ENCODE measurements around the gene ELSPBP1.
"Not testable (repeated sequence)": the region's sequence is repeated elsewhere in the genome, so short reads cannot be mapped to it uniquely, and the experiment has no call there.

ELSPBP1 gene

DNA sequence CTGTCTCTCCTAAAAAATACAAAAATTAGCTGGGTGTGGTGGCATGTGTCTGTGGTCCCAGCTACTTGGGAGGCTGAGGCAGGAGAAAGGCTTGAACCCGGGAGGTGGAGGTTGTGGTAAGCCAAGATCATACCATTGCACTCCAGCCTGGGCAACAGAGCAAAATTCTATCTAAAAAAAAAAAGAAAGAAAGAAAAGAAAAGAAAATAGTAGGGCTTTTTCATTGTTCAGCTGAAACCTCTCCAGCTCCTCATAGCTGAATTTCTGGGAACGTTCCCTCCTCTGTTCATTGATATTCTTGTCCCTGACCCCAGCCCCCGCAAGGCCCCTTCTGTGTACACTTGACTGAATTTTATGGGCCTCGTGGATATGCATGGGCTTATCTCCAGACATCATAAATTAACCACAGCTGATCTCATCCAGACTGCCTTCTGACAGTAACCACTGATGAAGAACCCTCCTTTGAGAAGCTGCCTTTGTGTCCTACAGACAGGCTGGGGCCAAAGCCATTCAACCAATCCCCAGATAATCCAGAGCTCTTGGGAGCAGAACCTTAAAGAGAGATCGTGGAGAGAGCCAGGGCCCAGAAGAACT, at the start of gene ELSPBP1:
TSS of gene ELSPBP1 (plus strand) at position 424 of the 594 bp plus-strand sequence. CDS start 14,036 bp downstream, outside the sequence.
- DNase-seq (ENCODE audit: low read depth in 2 of 2, low spot score in 1 of 2) = no peak

DNA sequence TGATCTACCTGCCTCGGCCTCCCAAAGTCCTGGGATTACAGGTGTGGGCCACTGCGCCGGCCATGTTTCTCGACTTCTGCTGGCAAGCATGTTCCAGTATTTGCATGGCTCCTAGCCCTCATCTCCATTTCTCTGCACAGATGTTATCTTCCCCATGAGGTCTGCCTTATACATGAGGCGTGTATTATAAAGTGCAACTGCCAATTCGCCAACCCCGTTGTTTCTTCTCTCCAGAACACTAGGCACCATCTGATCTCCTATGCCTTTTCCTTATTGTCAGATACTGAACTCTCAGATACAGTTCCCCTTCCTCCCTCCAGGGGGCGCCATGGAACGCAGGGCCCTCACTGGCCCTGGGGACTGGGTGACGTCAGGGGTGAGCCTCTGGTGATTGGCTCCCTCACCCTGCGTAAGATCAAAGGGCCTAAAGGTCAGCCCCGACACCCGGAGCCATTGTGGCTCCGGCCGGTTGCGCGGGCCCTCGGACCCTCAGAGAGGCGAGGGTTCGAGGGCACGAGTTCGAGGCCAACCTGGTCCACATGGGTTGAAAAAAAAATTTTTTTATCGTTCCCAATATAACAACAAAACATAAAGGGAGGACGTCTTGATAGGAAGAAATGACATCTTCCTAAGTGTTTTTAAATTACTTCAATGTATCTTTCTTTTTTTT, 44.4 kb upstream of the ELSPBP1 start:
- DNase-seq (ENCODE audit: low read depth in 2 of 2, low spot score in 1 of 2) = not testable (repeated sequence)

GRCh38 chr19:47952132-47952531, 42.3 kb upstream of the ELSPBP1 start:
- not testable (repeated sequence) for DNase-seq (ENCODE audit: low read depth in 2 of 2, low spot score in 1 of 2)

DNA sequence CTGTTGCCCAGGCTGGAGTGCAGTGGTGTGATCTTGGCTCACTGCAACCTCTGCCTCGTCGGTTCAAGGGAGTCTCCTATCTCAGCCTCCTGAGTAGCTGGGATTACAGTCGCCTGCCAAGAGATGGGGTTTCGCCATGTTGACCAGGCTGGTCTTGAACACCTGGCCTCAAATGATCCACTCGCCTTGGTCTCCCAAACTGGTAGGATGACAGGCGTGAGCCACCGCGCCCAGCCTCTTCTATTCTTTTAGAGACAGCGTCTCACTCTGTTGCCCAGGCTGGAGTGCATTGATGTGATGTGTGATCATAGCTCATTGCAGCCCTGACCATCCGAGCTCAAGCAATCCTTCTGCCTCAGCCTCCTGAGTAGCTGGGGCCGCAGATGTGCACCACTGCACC, 38.5 kb upstream of the ELSPBP1 start:
- DNase-seq (ENCODE audit: low read depth in 2 of 2, low spot score in 1 of 2) = not testable (repeated sequence)

GRCh38 chr19:47973529-47973928, 20.9 kb upstream of the ELSPBP1 start:
- no peak for DNase-seq (ENCODE audit: low read depth in 2 of 2, low spot score in 1 of 2)

GRCh38 chr19:47991191-47991808, 3.1 kb upstream of the ELSPBP1 start:
- DNase-seq (ENCODE audit: low read depth in 2 of 2, low spot score in 1 of 2) = no peak

DNA sequence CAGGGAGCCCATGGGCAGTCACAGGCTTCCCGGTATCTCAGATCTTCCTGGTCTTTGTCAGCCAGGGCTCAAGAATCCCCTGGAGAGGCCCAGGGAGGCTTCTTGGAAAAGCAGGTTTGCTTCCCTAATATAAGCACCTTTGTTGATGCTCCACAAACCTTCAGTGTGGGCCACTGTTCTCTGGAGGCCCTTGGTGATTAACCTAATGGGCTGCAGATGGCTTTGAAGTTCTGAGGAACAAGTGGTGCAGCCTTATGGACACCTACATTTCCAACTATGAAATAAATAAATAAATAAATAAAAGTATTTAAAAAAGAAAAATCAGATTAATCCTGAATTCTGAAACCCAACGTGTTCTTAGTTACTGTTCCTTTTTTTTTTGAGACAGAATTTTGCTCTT, 2.4 kb upstream of the ELSPBP1 start, which contains the start of gene BSPH1:
TSS of gene BSPH1 (minus strand) at position 101 of the 400 bp plus-strand sequence. CDS start at position 12, 89 bp downstream.
- no peak for DNase-seq (ENCODE audit: low read depth in 2 of 2, low spot score in 1 of 2)

- no peak for DNase-seq (ENCODE audit: low read depth in 2 of 2, low spot score in 1 of 2)
Observed at GRCh38 chr19:47996230-47996727, 1.8 kb downstream of the ELSPBP1 start.

GRCh38 chr19:47998800-47999199, 4.4 kb downstream of the ELSPBP1 start:
- no peak for DNase-seq (ENCODE audit: low read depth in 2 of 2, low spot score in 1 of 2)

- no peak for DNase-seq (ENCODE audit: low read depth in 2 of 2, low spot score in 1 of 2)
Observed at GRCh38 chr19:48000846-48001245, 6.4 kb downstream of the ELSPBP1 start.

- no peak for DNase-seq (ENCODE audit: low read depth in 2 of 2, low spot score in 1 of 2)
Observed at GRCh38 chr19:48004236-48004635, 9.8 kb downstream of the ELSPBP1 start.

GRCh38 chr19:48006762-48007161, 12.3 kb downstream of the ELSPBP1 start:
- no peak for DNase-seq (ENCODE audit: low read depth in 2 of 2, low spot score in 1 of 2)

DNA sequence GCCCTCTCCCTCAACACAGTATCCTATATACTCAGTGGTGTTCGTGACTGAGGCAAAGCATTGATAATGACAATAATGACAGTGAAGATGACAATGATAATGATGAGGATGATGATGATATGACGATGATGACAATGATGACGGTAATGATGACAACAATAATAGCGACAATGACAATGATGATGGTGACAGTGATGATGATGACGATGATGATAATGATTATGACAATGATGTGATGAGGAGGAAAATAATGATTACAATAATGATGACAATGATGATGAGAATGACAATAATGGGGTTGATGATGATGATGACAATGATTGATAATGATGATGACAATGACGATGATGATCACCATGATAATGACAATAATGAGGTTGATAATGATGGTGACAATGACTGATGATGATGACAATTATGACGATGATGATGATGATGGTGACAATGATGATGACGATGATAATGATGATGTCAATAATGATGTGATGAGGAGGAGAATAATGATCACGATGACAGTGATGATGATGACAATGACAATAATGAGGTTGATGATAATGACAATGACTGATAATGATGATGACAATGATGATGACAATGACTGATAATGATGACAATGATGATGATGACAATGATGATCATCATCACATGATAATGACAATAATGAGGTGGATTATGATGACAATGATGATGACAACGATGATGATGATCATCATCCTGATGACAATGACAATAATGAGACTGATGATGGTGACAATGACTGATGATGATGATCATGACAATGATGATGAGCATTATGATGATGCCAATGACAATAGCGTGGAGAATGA, 16.7 kb downstream of the ELSPBP1 start:
- DNase-seq (ENCODE audit: low read depth in 2 of 2, low spot score in 1 of 2) = no peak

DNA sequence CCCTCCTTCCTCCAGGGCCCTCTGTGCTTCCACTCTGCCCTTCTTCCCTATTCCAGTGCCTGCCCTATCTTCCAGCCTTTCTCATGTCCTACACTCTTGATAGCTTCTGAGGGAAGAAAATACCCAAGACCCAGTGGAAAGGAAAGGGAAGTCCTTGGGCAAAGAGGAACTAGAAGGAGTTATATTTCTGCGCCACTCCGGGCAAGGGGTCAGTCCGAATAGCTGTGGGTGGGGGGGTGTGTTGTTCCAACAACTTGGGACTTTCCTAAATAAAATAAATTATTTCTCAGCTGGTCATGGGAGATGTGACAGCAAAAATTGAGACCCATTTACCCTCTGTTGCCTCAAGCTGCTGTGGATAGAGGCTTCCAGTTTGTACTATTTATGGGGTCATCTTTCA, 26.3 kb downstream of the ELSPBP1 start:
- DNase-seq (ENCODE audit: low read depth in 2 of 2, low spot score in 1 of 2) = no peak

DNA sequence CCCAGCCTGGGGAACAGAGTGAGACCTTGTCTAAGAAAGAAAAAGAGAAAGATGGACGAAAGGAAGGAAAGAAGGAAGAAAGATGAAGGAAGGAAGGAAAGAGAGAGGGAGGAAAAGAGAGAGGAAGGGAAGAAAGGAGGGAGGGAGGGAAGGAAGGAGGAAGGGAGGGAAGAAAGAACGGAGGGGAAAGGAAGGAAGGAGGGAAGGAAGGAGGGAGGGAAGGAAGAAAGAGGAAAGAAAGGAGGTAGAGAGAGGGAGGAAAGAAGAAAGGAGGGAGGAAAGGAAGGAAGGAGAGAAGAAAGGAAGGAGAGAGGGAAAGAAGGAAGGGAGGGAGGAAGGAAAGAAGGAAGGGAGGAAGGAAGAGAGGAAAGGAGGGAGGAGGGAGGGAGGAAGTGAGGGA, 28.6 kb downstream of the ELSPBP1 start:
- no peak for DNase-seq (ENCODE audit: low read depth in 2 of 2, low spot score in 1 of 2)

DNA sequence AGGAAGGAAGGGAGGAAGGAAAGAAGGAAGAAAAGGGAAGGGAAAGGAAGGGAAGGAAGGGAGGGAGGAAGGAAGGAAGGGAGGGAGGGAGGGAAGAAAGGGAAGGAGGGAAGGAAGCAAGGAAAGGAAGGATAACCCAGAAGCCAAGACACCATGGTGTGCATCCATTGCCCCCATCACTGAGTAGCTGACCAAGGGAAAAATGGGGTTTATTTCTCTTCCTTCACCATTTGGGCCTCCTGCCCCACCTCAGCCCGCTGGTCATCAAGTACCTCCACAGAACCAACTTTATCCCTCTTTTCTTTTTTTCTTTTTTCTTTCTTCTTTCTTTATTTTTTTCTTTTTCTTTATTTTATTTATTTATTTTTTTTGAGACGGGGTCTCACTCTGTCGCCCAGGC, 29.1 kb downstream of the ELSPBP1 start:
- DNase-seq (ENCODE audit: low read depth in 2 of 2, low spot score in 1 of 2) = no peak

DNA sequence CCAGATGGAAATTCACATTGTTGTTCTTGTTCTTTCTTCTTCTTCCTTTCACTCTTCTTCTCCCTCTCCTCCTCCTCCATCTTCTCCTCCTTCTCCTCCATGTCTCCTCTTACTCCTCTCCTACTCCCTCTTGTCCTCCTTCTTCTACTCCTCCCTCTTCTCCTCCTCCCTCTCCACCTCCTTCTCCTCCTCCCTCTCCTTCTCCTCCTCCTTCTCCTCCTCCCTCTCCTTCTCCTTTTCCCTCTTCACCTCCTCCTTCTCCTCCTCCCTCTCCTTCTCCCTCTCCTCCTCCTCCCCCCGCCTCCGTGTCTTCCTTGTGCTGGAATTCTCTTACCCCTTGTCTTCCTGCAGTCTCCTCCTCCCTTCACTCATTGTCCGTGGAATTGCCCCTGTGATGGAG, 31.0 kb downstream of the ELSPBP1 start:
- no peak for DNase-seq (ENCODE audit: low read depth in 2 of 2, low spot score in 1 of 2)

DNA sequence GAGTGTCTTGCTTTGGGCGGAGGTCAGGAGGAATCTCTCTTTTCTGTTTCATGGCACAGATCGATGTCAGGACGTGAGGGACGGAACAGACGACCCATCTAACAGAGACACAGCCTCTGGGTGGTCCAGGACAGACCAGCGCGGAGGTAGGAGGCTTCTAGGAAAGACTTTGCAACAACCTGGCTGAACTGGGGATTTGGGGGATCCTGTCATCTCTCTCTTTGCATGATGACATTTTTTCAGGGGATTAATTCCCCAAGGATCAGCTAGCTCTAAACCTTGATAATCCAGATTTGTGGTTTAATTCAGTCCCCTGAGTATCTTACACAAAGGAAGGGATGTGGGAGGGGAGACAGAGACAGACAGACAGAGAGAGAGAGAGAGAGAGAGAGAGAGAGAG, 35.0 kb downstream of the ELSPBP1 start:
- DNase-seq (ENCODE audit: low read depth in 2 of 2, low spot score in 1 of 2) = no peak

- DNase-seq (ENCODE audit: low read depth in 2 of 2, low spot score in 1 of 2) = no peak
Observed at GRCh38 chr19:48030073-48030472, 35.6 kb downstream of the ELSPBP1 start.

- DNase-seq (ENCODE audit: low read depth in 2 of 2, low spot score in 1 of 2) = no peak
Observed at GRCh38 chr19:48033604-48034003, 39.2 kb downstream of the ELSPBP1 start.

GRCh38 chr19:48036765-48037164, 42.3 kb downstream of the ELSPBP1 start:
- DNase-seq (ENCODE audit: low read depth in 2 of 2, low spot score in 1 of 2) = no peak

All from stimulated activated CD8-positive, alpha-beta memory T cell treated with anti-CD3 and anti-CD28 coated beads, Interleukin-4, amount 100 ng/mL, for 4 hours (primary cell).